Type B pancreatic cell (in vitro differentiated cells): ENCODE results near the gene NEK6. TPM values are rescaled to one million over a fixed set of nuclear protein-coding genes. Genes with fewer than 3 reads are reported as not detected.

Source experiments
- DNase-seq: peaks from one replicate; pipeline ENCODE4 v3.0.0; 2021; ENCODE audit warnings: mixed read lengths; ENCODE audit not compliant: unreplicated experiment; ENCODE audit errors: extremely low spot score
- H3K27ac Mint-ChIP-seq: 2 replicates; pipeline ENCODE4 v1.8.0; 2021; ENCODE audit warnings: mild to moderate bottlenecking, mixed read lengths
- H3K27me3 Mint-ChIP-seq: 2 replicates; pipeline ENCODE4 v1.8.0; 2021; ENCODE audit warnings: mixed read lengths
- H3K36me3 Mint-ChIP-seq: 2 replicates; pipeline ENCODE4 v1.8.0; 2021; ENCODE audit warnings: mixed read lengths
- H3K4me1 Mint-ChIP-seq: one replicate; pipeline ENCODE4 v1.8.0; 2021; ENCODE audit warnings: mixed read lengths; ENCODE audit not compliant: unreplicated experiment
- H3K4me3 Mint-ChIP-seq: 2 replicates; pipeline ENCODE4 v1.8.0; 2021; ENCODE audit warnings: mild to moderate bottlenecking, mixed read lengths
- H3K9me3 Mint-ChIP-seq: 2 replicates; pipeline ENCODE4 v1.8.0; 2021; ENCODE audit warnings: mixed read lengths
- total RNA-seq: library from RNA; stranded (reverse); gene quantifications from 2 replicates; pipeline ENCODE4 v1.2.1, GENCODE V29; 2021; ENCODE audit warnings: low replicate concordance
- TF ChIP-seq, protein P1 (sequence below): fragments of 200-600 bp; sonication (generic); conservative IDR thresholded peaks from 2 replicates; pipeline ENCODE4 v1.5.0; 2021; ENCODE audit warnings: antibody characterized with exemption, mild to moderate bottlenecking

The NEK6 gene
- total RNA-seq, 1 donor from 2014 or later = 19.3 TPM

GRCh38 chr9:124315882-124316281, 58.1 kb downstream of the NEK6 start:
- no peaks in the 10 kb centered on the region for H3K27me3 Mint-ChIP-seq
- peaks cover 5% of the 10 kb centered on the region for H3K4me1 Mint-ChIP-seq

DNA sequence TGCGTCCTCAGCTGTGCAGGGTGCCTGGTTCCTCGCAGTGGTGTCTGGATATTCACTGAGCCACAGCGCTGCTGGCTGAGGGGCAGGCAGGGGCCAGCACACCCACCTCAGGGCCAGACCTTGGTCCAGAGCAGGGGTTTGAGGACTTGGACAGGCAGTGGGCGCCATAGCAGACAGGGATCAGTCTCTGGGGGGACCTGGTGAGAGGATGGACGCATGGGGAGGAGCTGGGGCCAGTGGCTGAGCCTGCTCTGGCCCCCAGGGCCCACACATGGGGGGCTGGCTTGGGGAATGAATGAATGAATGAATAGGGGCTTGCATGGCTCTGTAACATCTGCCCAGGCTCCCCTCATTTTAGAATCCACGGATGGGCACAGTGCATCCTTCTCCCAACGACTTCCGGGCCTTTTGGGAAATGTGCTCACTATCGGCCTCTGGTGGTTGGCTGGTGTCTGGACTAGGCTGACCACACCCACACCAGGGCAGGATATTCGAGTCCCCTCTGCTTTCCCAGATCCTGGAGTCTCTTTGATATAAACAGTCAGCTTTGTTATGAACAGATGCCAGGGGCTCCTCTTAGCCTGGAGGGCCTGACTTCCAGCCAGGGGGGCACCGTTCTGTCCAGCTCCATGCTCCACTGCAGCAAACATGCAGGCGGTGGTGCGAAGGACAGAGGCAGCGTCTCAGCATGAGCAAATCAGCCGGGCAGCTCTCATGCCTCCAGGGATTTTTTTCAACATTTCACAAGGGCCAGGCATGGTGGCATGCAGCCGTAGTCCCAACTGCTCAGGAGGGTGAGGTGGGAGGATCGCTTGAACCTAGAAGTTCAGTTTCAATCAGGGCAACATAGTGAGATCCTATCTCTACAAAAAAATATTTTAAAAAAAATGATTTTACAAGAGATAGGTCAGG, 62.6 kb downstream of the NEK6 start:
- TF ChIP-seq, protein P1, sequence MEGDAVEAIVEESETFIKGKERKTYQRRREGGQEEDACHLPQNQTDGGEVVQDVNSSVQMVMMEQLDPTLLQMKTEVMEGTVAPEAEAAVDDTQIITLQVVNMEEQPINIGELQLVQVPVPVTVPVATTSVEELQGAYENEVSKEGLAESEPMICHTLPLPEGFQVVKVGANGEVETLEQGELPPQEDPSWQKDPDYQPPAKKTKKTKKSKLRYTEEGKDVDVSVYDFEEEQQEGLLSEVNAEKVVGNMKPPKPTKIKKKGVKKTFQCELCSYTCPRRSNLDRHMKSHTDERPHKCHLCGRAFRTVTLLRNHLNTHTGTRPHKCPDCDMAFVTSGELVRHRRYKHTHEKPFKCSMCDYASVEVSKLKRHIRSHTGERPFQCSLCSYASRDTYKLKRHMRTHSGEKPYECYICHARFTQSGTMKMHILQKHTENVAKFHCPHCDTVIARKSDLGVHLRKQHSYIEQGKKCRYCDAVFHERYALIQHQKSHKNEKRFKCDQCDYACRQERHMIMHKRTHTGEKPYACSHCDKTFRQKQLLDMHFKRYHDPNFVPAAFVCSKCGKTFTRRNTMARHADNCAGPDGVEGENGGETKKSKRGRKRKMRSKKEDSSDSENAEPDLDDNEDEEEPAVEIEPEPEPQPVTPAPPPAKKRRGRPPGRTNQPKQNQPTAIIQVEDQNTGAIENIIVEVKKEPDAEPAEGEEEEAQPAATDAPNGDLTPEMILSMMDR = peak; percentile 90
- no peaks in the 10 kb centered on the region for H3K27me3 Mint-ChIP-seq
- H3K4me3 Mint-ChIP-seq = no peak overlapping the region
- peaks cover 5% of the 10 kb centered on the region for H3K4me1 Mint-ChIP-seq
- no peak for DNase-seq
- no peaks in the 10 kb centered on the region for H3K9me3 Mint-ChIP-seq
- H3K27ac Mint-ChIP-seq = no peak overlapping the region
- H3K36me3 Mint-ChIP-seq = peaks cover 4% of the 10 kb centered on the region

More at GRCh38 chr9:124315882-124316281, 58.1 kb downstream of the NEK6 start:
- Mint-ChIP-seq H3K36me3 (peaks cover 4% of the 10 kb centered on the region), H3K9me3 (no peaks in the 10 kb centered on the region), H3K4me3 (no peak overlapping the region), H3K27ac (no peak overlapping the region)
- TF ChIP-seq, protein P1 = no peak
- DNase-seq = no peak

DNA sequence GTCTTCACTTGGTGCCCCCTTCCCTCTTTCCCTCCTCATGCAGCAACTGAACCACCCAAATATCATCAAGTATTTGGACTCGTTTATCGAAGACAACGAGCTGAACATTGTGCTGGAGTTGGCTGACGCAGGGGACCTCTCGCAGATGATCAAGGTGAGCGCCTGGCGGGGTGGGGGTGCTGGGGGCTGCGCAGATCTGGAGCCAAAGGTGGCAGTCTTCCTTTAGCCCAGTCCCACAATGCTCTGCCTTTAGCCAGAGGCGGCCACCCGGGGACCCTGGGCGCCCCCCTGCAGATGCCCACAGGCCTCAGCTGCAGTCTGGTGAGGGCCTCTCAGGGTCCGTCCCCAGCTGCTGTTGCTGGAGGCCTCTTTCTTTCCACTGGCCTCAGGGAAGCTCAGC, 63.7 kb downstream of the NEK6 start:
- no peak for DNase-seq
- TF ChIP-seq, protein P1 = no peak
- Mint-ChIP-seq H3K36me3 (peaks cover 4% of the 10 kb centered on the region), H3K4me3 (no peak overlapping the region), H3K27me3 (no peaks in the 10 kb centered on the region), H3K4me1 (peaks cover 5% of the 10 kb centered on the region), H3K27ac (no peak overlapping the region), H3K9me3 (no peaks in the 10 kb centered on the region)

GRCh38 chr9:124321935-124322334, 64.2 kb downstream of the NEK6 start:
- Mint-ChIP-seq H3K27me3 (no peaks in the 10 kb centered on the region), H3K4me3 (no peak overlapping the region), H3K36me3 (peaks cover 4% of the 10 kb centered on the region), H3K4me1 (peaks cover 5% of the 10 kb centered on the region), H3K27ac (no peak overlapping the region), H3K9me3 (no peaks in the 10 kb centered on the region)
- TF ChIP-seq, protein P1 = no peak
- no peak for DNase-seq

GRCh38 chr9:124322618-124323432, 65.1 kb downstream of the NEK6 start:
- no peak for DNase-seq
- Mint-ChIP-seq H3K4me1 (peaks cover 5% of the 10 kb centered on the region), H3K36me3 (peaks cover 4% of the 10 kb centered on the region), H3K27ac (no peak overlapping the region), H3K9me3 (no peaks in the 10 kb centered on the region), H3K27me3 (no peaks in the 10 kb centered on the region), H3K4me3 (no peak overlapping the region)
- TF ChIP-seq, protein P1 = no peak
